ENCODE data around the gene SLC6A19. TPM values are rescaled to one million over a fixed set of nuclear protein-coding genes. Genes with fewer than 3 reads are reported as not detected.
A peak's percentile ranks its signal among the peaks of the same experiment; 100 is the strongest.

The SLC6A19 gene
- total and polyA plus RNA-seq, 9 of the 15 experiments (the other 6 are each of a cell fraction or from before 2014, with no cell fraction given): 0.03 to 1.6 (median 0.59) TPM

DNA sequence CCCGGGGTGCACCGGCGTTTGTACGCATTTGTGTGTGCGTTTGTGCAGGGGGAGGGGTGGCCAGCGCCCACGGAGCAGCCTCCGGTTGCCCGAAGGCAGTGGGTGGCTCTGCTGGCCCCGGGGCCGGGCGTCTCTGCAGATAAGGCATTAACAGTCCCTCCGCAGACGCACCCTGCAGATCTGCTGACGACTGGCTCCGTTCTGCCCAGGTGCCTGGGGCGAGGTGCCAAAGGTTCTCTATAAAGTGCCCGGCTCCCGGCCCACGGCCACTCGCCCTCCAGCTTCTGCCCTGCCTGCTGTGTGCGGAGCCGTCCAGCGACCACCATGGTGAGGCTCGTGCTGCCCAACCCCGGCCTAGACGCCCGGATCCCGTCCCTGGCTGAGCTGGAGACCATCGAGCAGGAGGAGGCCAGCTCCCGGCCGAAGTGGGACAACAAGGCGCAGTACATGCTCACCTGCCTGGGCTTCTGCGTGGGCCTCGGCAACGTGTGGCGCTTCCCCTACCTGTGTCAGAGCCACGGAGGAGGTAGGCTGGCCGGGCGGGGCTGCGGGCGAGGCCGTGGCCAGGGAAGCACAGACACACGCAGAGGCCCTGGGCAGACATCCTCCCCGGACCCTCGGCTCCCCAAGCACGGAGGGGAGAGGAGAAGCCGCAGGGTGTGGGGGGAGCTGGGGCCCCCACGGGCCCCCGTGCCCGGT lies at the start of gene SLC6A19 (continued):
- TF ChIP-seq, protein P1, sequence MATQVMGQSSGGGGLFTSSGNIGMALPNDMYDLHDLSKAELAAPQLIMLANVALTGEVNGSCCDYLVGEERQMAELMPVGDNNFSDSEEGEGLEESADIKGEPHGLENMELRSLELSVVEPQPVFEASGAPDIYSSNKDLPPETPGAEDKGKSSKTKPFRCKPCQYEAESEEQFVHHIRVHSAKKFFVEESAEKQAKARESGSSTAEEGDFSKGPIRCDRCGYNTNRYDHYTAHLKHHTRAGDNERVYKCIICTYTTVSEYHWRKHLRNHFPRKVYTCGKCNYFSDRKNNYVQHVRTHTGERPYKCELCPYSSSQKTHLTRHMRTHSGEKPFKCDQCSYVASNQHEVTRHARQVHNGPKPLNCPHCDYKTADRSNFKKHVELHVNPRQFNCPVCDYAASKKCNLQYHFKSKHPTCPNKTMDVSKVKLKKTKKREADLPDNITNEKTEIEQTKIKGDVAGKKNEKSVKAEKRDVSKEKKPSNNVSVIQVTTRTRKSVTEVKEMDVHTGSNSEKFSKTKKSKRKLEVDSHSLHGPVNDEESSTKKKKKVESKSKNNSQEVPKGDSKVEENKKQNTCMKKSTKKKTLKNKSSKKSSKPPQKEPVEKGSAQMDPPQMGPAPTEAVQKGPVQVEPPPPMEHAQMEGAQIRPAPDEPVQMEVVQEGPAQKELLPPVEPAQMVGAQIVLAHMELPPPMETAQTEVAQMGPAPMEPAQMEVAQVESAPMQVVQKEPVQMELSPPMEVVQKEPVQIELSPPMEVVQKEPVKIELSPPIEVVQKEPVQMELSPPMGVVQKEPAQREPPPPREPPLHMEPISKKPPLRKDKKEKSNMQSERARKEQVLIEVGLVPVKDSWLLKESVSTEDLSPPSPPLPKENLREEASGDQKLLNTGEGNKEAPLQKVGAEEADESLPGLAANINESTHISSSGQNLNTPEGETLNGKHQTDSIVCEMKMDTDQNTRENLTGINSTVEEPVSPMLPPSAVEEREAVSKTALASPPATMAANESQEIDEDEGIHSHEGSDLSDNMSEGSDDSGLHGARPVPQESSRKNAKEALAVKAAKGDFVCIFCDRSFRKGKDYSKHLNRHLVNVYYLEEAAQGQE (IDR thresholded peaks at IDR 0.05; ENCODE audit: borderline replicate concordance): no peak
- TF ChIP-seq, protein P1 (CRISPR knock-in tag; IDR thresholded peaks at IDR 0.05; ENCODE audit: low read depth): no peak
- no peak for TF ChIP-seq TAL1 (IDR thresholded peaks at IDR 0.05)
- no peak for TF ChIP-seq ZNF165 (CRISPR knock-in tag; IDR thresholded peaks at IDR 0.05; ENCODE audit: borderline replicate concordance)
- TF ChIP-seq CHD1 (IDR thresholded peaks at IDR 0.05; ENCODE audit: low read length): no peak
- no peak for TF ChIP-seq KDM4B (IDR thresholded peaks at IDR 0.05; ENCODE audit: borderline replicate concordance in 2 of 2, low read depth in 1 of 2)
- TF ChIP-seq PURB (CRISPR knock-in tag; IDR thresholded peaks at IDR 0.05; ENCODE audit: low read depth): no peak
- TF ChIP-seq ZNF76 (CRISPR knock-in tag; IDR thresholded peaks at IDR 0.05; ENCODE audit: borderline replicate concordance): 0 out of 2 replicates have a peak, but pooled peaks have one; percentile 27
- peak; percentile 63 for TF ChIP-seq EGR1 (conservative IDR thresholded peaks at IDR 0.05)
- TF ChIP-seq CBX8 (IDR thresholded peaks at IDR 0.05; ENCODE audit: borderline replicate concordance, extremely low read depth, low read depth, low read length, poor library complexity, severe bottlenecking): no peak
- TF ChIP-seq, protein P2, sequence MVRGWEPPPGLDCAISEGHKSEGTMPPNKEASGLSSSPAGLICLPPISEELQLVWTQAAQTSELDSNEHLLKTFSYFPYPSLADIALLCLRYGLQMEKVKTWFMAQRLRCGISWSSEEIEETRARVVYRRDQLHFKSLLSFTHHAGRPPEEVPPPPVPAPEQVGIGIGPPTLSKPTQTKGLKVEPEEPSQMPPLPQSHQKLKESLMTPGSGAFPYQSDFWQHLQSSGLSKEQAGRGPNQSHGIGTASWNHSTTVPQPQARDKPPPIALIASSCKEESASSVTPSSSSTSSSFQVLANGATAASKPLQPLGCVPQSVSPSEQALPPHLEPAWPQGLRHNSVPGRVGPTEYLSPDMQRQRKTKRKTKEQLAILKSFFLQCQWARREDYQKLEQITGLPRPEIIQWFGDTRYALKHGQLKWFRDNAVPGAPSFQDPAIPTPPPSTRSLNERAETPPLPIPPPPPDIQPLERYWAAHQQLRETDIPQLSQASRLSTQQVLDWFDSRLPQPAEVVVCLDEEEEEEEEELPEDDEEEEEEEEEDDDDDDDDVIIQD (CRISPR knock-in tag; IDR thresholded peaks at IDR 0.05): no peak
- TF ChIP-seq HMGN3 (IDR thresholded peaks at IDR 0.05; ENCODE audit: borderline replicate concordance, extremely low read depth, insufficient read length, low read depth, low read length): no peak
- no peak for TF ChIP-seq ZNF785 (CRISPR knock-in tag; IDR thresholded peaks at IDR 0.05)
- no peak for TF ChIP-seq POLR2AphosphoS2 (IDR thresholded peaks at IDR 0.05; ENCODE audit: low read length)
- TF ChIP-seq MBD2 (IDR thresholded peaks at IDR 0.05; ENCODE audit: borderline replicate concordance, low read depth): peak; percentile 8; the same call in 1 of the 2 replicates
- no peak for TF ChIP-seq EWSR1 (IDR thresholded peaks at IDR 0.05; ENCODE audit: borderline replicate concordance, low read depth, partially characterized antibody)
- TF ChIP-seq ATF7 (IDR thresholded peaks at IDR 0.05): no peak

Measured in K562 (cell line).